Immature natural killer cell (primary cell): ENCODE data around the gene ELF2. TPM values are rescaled to one million over a fixed set of nuclear protein-coding genes. Genes with fewer than 3 reads are reported as not detected.
"Not testable (repeated sequence)": the region's sequence is repeated elsewhere in the genome, so short reads cannot be mapped to it uniquely, and the experiment has no call there.

ENCODE experiments used
- DNase-seq, 3 donors: peaks; one replicate each; pipeline ENCODE4 v3.0.0; 2022; ENCODE audit warnings: mixed read lengths in 1 of 3
- H3K27ac Mint-ChIP-seq, 6 donors: one replicate each; pipeline ENCODE4 v1.8.0; 2020; ENCODE audit warnings: mixed read lengths in 6 of 6, mild to moderate bottlenecking in 5 of 6, inconsistent platforms in 4 of 6, moderate library complexity in 3 of 6
- H3K27me3 Mint-ChIP-seq, 3 donors: one replicate each; pipeline ENCODE4 v1.8.0; 2020 to 2021; ENCODE audit warnings: low read depth in 3 of 3, mild to moderate bottlenecking in 3 of 3, mixed read lengths in 3 of 3, moderate library complexity in 3 of 3, inconsistent platforms in 1 of 3
- H3K36me3 Mint-ChIP-seq, 3 donors: one replicate each; pipeline ENCODE4 v1.8.0; 2020; ENCODE audit warnings: mixed read lengths in 3 of 3, inconsistent platforms in 2 of 3, mild to moderate bottlenecking in 2 of 3
- H3K4me1 Mint-ChIP-seq, 2 donors: one replicate each; pipeline ENCODE4 v1.8.0; 2020; ENCODE audit warnings: inconsistent platforms in 2 of 2, mild to moderate bottlenecking in 2 of 2, mixed read lengths in 2 of 2, moderate library complexity in 1 of 2
- H3K4me3 Mint-ChIP-seq, 5 donors: one replicate each; pipeline ENCODE4 v1.8.0; 2020; ENCODE audit warnings: mild to moderate bottlenecking in 5 of 5, mixed read lengths in 5 of 5, inconsistent platforms in 3 of 5, moderate library complexity in 3 of 5
- H3K9me3 Mint-ChIP-seq, 6 donors: one replicate each; pipeline ENCODE4 v1.8.0; 2020; ENCODE audit warnings: mild to moderate bottlenecking in 6 of 6, mixed read lengths in 6 of 6, inconsistent platforms in 4 of 6, moderate library complexity in 3 of 6
- polyA plus RNA-seq, 3 donors: library from polyadenylated mRNA; unstranded; fragments of 300-500 nt; fragmentation: Illumina TruSeq; gene quantifications; one replicate each; pipeline ENCODE4 v1.2.3, GENCODE V29; 2021

ELF2 gene
- polyA plus RNA-seq, 3 donors from 2014 or later = 35.9 to 45.7 (median 38.8) TPM

GRCh38 chr4:139202991-139203390, 26.0 kb upstream of the ELF2 start:
- H3K9me3 Mint-ChIP-seq = no peaks in the 10 kb centered on the region
- no peaks in the 10 kb centered on the region for H3K4me1 Mint-ChIP-seq
- peaks cover 2 to 8% (median 3%) of the 10 kb centered on the region in 3 donors for H3K27me3 Mint-ChIP-seq
- H3K4me3 Mint-ChIP-seq = no peak overlapping the region
- peaks cover 0 to 2% (median 0%) of the 10 kb centered on the region in 3 donors for H3K36me3 Mint-ChIP-seq
- DNase-seq = no peak
- no peak overlapping the region for H3K27ac Mint-ChIP-seq

- Mint-ChIP-seq H3K9me3 (no peaks in the 10 kb centered on the region), H3K4me3 (no peak overlapping the region), H3K36me3 (peaks cover 0 to 2% (median 0%) of the 10 kb centered on the region in 3 donors), H3K27ac (no peak overlapping the region), H3K4me1 (no peaks in the 10 kb centered on the region), H3K27me3 (peaks cover 2 to 8% (median 6%) of the 10 kb centered on the region in 3 donors)
- no peak for DNase-seq
Observed at GRCh38 chr4:139200506-139200905, 23.5 kb upstream of the ELF2 start.

- H3K4me3 Mint-ChIP-seq = no peak overlapping the region
- H3K27me3 Mint-ChIP-seq = peaks cover 2 to 8% (median 6%) of the 10 kb centered on the region in 3 donors
- H3K4me1 Mint-ChIP-seq = no peaks in the 10 kb centered on the region
- peaks cover 0 to 2% (median 0%) of the 10 kb centered on the region in 3 donors for H3K36me3 Mint-ChIP-seq
- no peak overlapping the region for H3K27ac Mint-ChIP-seq
- H3K9me3 Mint-ChIP-seq = no peaks in the 10 kb centered on the region
- DNase-seq = no peak
Observed at GRCh38 chr4:139200102-139200501, 23.1 kb upstream of the ELF2 start.

- not testable (repeated sequence) for H3K36me3 Mint-ChIP-seq, H3K27me3 Mint-ChIP-seq, H3K4me3 Mint-ChIP-seq, DNase-seq, H3K9me3 Mint-ChIP-seq, H3K27ac Mint-ChIP-seq, H3K4me1 Mint-ChIP-seq
Observed at GRCh38 chr4:139197214-139197613, 20.2 kb upstream of the ELF2 start.

- Mint-ChIP-seq H3K4me1 (no peaks in the 10 kb centered on the region), H3K27me3 (peaks cover 2 to 6% (median 6%) of the 10 kb centered on the region in 3 donors), H3K27ac (peak overlapping the region in 1 of 6 donors; percentile 9), H3K4me3 (no peak overlapping the region), H3K36me3 (peaks cover 0 to 2% (median 0%) of the 10 kb centered on the region in 3 donors), H3K9me3 (no peaks in the 10 kb centered on the region)
- no peak for DNase-seq
Observed at GRCh38 chr4:139196462-139196861, 19.4 kb upstream of the ELF2 start.

GRCh38 chr4:139191373-139191772, 14.4 kb upstream of the ELF2 start:
- peaks cover 2 to 5% (median 2%) of the 10 kb centered on the region in 3 donors for H3K27me3 Mint-ChIP-seq
- no peaks in the 10 kb centered on the region for H3K36me3 Mint-ChIP-seq
- H3K4me1 Mint-ChIP-seq = no peaks in the 10 kb centered on the region
- H3K27ac Mint-ChIP-seq = peak overlapping the region in 1 of 6 donors; percentile 13
- DNase-seq = no peak
- H3K9me3 Mint-ChIP-seq = no peaks in the 10 kb centered on the region
- no peak overlapping the region for H3K4me3 Mint-ChIP-seq

GRCh38 chr4:139189972-139190371, 13.0 kb upstream of the ELF2 start:
- no peak for DNase-seq
- H3K36me3 Mint-ChIP-seq = no peaks in the 10 kb centered on the region
- no peaks in the 10 kb centered on the region for H3K4me1 Mint-ChIP-seq
- no peaks in the 10 kb centered on the region for H3K9me3 Mint-ChIP-seq
- H3K27ac Mint-ChIP-seq = no peak overlapping the region
- H3K27me3 Mint-ChIP-seq = peaks cover 2 to 3% (median 2%) of the 10 kb centered on the region in 3 donors
- no peak overlapping the region for H3K4me3 Mint-ChIP-seq

- no peaks in the 10 kb centered on the region for H3K36me3 Mint-ChIP-seq
- H3K27ac Mint-ChIP-seq = peak overlapping the region in 1 of 6 donors; percentile 17
- H3K4me1 Mint-ChIP-seq = no peaks in the 10 kb centered on the region
- no peak for DNase-seq
- no peaks in the 10 kb centered on the region for H3K9me3 Mint-ChIP-seq
- peaks cover 2 to 6% (median 2%) of the 10 kb centered on the region in 3 donors for H3K27me3 Mint-ChIP-seq
- no peak overlapping the region for H3K4me3 Mint-ChIP-seq
Observed at GRCh38 chr4:139189417-139189749, 12.4 kb upstream of the ELF2 start.

- no peaks in the 10 kb centered on the region for H3K36me3 Mint-ChIP-seq
- H3K4me1 Mint-ChIP-seq = no peaks in the 10 kb centered on the region
- DNase-seq = no peak
- peaks cover 2 to 6% (median 2%) of the 10 kb centered on the region in 3 donors for H3K27me3 Mint-ChIP-seq
- H3K4me3 Mint-ChIP-seq = no peak overlapping the region
- H3K9me3 Mint-ChIP-seq = no peaks in the 10 kb centered on the region
- peak overlapping the region in 1 of 6 donors; percentile 17 for H3K27ac Mint-ChIP-seq
Observed at GRCh38 chr4:139188648-139189416, 11.8 kb upstream of the ELF2 start.

- H3K27me3 Mint-ChIP-seq = peaks cover 2 to 3% (median 2%) of the 10 kb centered on the region in 3 donors
- no peaks in the 10 kb centered on the region for H3K4me1 Mint-ChIP-seq
- no peak for DNase-seq
- H3K9me3 Mint-ChIP-seq = no peaks in the 10 kb centered on the region
- no peak overlapping the region for H3K4me3 Mint-ChIP-seq
- no peak overlapping the region for H3K27ac Mint-ChIP-seq
- no peaks in the 10 kb centered on the region for H3K36me3 Mint-ChIP-seq
Observed at GRCh38 chr4:139184129-139184528, 7.1 kb upstream of the ELF2 start.

- Mint-ChIP-seq H3K27ac (peak overlapping the region; percentile 86 to 95 (median 92)), H3K36me3 (no peaks in the 10 kb centered on the region), H3K9me3 (no peaks in the 10 kb centered on the region), H3K4me3 (peak overlapping the region; percentile 91 to 94 (median 92)), H3K27me3 (peaks cover 3 to 20% (median 5%) of the 10 kb centered on the region in 3 donors), H3K4me1 (peaks cover 18 to 23% of the 10 kb centered on the region in 2 donors)
- peak; percentile 91 to 93 (median 92) for DNase-seq
Observed at GRCh38 chr4:139177869-139178619, 1.0 kb upstream of the ELF2 start.

GRCh38 chr4:139176302-139177048, 543 bp downstream of the ELF2 start:
- H3K4me3 Mint-ChIP-seq = peak overlapping the region; percentile 90 to 94 (median 91)
- no peaks in the 10 kb centered on the region for H3K36me3 Mint-ChIP-seq
- peaks cover 3 to 20% (median 7%) of the 10 kb centered on the region in 3 donors for H3K27me3 Mint-ChIP-seq

GRCh38 chr4:139175646-139176301, 1.2 kb downstream of the ELF2 start:
- Mint-ChIP-seq H3K36me3 (no peaks in the 10 kb centered on the region), H3K4me3 (peak overlapping the region; percentile 90 to 94 (median 91)), H3K4me1 (peaks cover 18 to 23% of the 10 kb centered on the region in 2 donors), H3K9me3 (no peaks in the 10 kb centered on the region), H3K27ac (peak overlapping the region; percentile 70 to 92 (median 89)), H3K27me3 (peaks cover 3 to 20% (median 7%) of the 10 kb centered on the region in 3 donors)
- no peak for DNase-seq

More at GRCh38 chr4:139176302-139177048, 543 bp downstream of the ELF2 start:
- peaks cover 18 to 23% of the 10 kb centered on the region in 2 donors for H3K4me1 Mint-ChIP-seq
- H3K9me3 Mint-ChIP-seq = no peaks in the 10 kb centered on the region
- H3K27ac Mint-ChIP-seq = peak overlapping the region in 5 of 6 donors; percentile 77 to 92 (median 91)
- DNase-seq = peak; percentile 71 to 76 (median 72)
